GF-D8 (cell line): ENCODE results near the gene IL17B.

Experiments used
- DNase-seq: peaks from one replicate; lab custom pipeline; 2025; lab: John Stamatoyannopoulos, UW

IL17B gene

GRCh38 chr5:149376711-149377447 is 2.2 kb downstream of the IL17B start:
- no peak for DNase-seq

GRCh38 chr5:149376104-149376503 is 3.0 kb downstream of the IL17B start:
- no peak for DNase-seq

GRCh38 chr5:149375434-149375833 is 3.7 kb downstream of the IL17B start:
- DNase-seq, result no peak

- DNase-seq, result no peak
Measured at GRCh38 chr5:149374801-149375200, 4.3 kb downstream of the IL17B start.

GRCh38 chr5:149374303-149374702 is 4.8 kb downstream of the IL17B start:
- DNase-seq, result no peak

GRCh38 chr5:149372932-149373331 is 6.2 kb downstream of the IL17B start:
- DNase-seq, result no peak

GRCh38 chr5:149372076-149372795 is 6.9 kb downstream of the IL17B start:
- DNase-seq, result no peak

GRCh38 chr5:149371296-149371962 is 7.7 kb downstream of the IL17B start:
- no peak for DNase-seq

- no peak for DNase-seq
Measured at GRCh38 chr5:149370878-149371277, 8.2 kb downstream of the IL17B start.

GRCh38 chr5:149367972-149368645 is 11.0 kb downstream of the IL17B start:
- no peak for DNase-seq

- no peak for DNase-seq
Measured at GRCh38 chr5:149367249-149367971, 11.7 kb downstream of the IL17B start.

- no peak for DNase-seq
Measured at GRCh38 chr5:149366169-149366729, 12.8 kb downstream of the IL17B start.

- no peak for DNase-seq
Measured at GRCh38 chr5:149365418-149365817, 13.7 kb downstream of the IL17B start.

GRCh38 chr5:149364719-149365118 is 14.4 kb downstream of the IL17B start:
- no peak for DNase-seq

- DNase-seq, result no peak
Measured at GRCh38 chr5:149363936-149364335, 15.2 kb downstream of the IL17B start.

- DNase-seq, result no peak
Measured at GRCh38 chr5:149363358-149363757, 15.7 kb downstream of the IL17B start.

GRCh38 chr5:149362541-149362940 is 16.6 kb downstream of the IL17B start:
- DNase-seq, result no peak

GRCh38 chr5:149360272-149360671 is 18.8 kb downstream of the IL17B start:
- peak; percentile 22 for DNase-seq

GRCh38 chr5:149358868-149359495 is 20.1 kb downstream of the IL17B start:
- DNase-seq, result no peak

GRCh38 chr5:149358294-149358651 is 20.8 kb downstream of the IL17B start:
- peak; percentile 38 for DNase-seq
